ENCODE measurements around the gene BORCS6. TPM values are rescaled to one million over a fixed set of nuclear protein-coding genes. Genes with fewer than 3 reads are reported as not detected.

The BORCS6 gene
- total and polyA plus RNA-seq, 2 of the 13 experiments (the other 11 are each of a cell fraction or from before 2014, with no cell fraction given) = 2.0 to 5.1 TPM

- TF ChIP-seq ARID4A (CRISPR knock-in tag; IDR thresholded peaks at IDR 0.05; ENCODE audit: borderline replicate concordance) (peak; percentile 79; the same call in 1 of the 2 replicates), ZSCAN9 (CRISPR knock-in tag; IDR thresholded peaks at IDR 0.05; ENCODE audit: borderline replicate concordance) (peak; percentile 46; the same call in 1 of the 2 replicates), ARNTL (CRISPR knock-in tag; IDR thresholded peaks at IDR 0.05) (peak; percentile 99), MYC (CRISPR knock-in tag; IDR thresholded peaks at IDR 0.05; ENCODE audit: borderline replicate concordance) (no peak; the same call in 1 of the 2 replicates), SP2 (CRISPR knock-in tag; IDR thresholded peaks at IDR 0.05) (peak; percentile 55), ZFP36L1 (CRISPR knock-in tag; IDR thresholded peaks at IDR 0.05) (peak; percentile 35; the same call in 1 of the 2 replicates), ZNF451 (CRISPR knock-in tag; IDR thresholded peaks at IDR 0.05) (0 out of 2 replicates have a peak, but pooled peaks have one; percentile 37), ZNF7 (CRISPR knock-in tag; IDR thresholded peaks at IDR 0.05) (0 out of 2 replicates have a peak, but pooled peaks have one; percentile 20), NR2F6 (IDR thresholded peaks at IDR 0.05) (peak; percentile 65; the same call in 1 of the 2 replicates), NR2F6 (CRISPR knock-in tag; IDR thresholded peaks at IDR 0.05) (peak; percentile 82), HNRNPL (IDR thresholded peaks at IDR 0.05; ENCODE audit: low read depth, low read length) (0 out of 2 replicates have a peak, but pooled peaks have one; percentile 54), THRA (CRISPR knock-in tag; IDR thresholded peaks at IDR 0.05; ENCODE audit: borderline replicate concordance) (no peak), MXI1 (IDR thresholded peaks at IDR 0.05; ENCODE audit: borderline replicate concordance, low read depth, low read length) (peak; percentile 82; the same call in 1 of the 3 replicates), RARA (CRISPR knock-in tag; IDR thresholded peaks at IDR 0.05) (peak; percentile 79), NCOR1 (IDR thresholded peaks at IDR 0.05; ENCODE audit: borderline replicate concordance, low read length) (peak; percentile 18; the same call in 1 of the 2 replicates), HDAC2 (CRISPR knock-in tag; IDR thresholded peaks at IDR 0.05) (peak; percentile 24; the same call in 1 of the 2 replicates), NR2F2 (IDR thresholded peaks at IDR 0.05; ENCODE audit: borderline replicate concordance, low read depth) (0 out of 2 replicates have a peak, but pooled peaks have one; percentile 49), ETS1 (CRISPR knock-in tag; IDR thresholded peaks at IDR 0.05) (no peak), ATF2 (CRISPR knock-in tag; IDR thresholded peaks at IDR 0.05) (peak; percentile 53; the same call in 1 of the 2 replicates), YY1 (IDR thresholded peaks at IDR 0.05; ENCODE audit: insufficient read depth, insufficient replicate concordance, low read depth, low read length) (peak; percentile 20), SKI (IDR thresholded peaks at IDR 0.05; ENCODE audit: partially characterized antibody) (peak; percentile 52)
These were observed 37.7 kb downstream of the BORCS6 start, which contains the start of gene PER1 (continued) for GRCh38 chr17:8152112-8152775.

Measured in HepG2 (cell line).